ENCODE data around the gene RXFP4. TPM values are rescaled to one million over a fixed set of nuclear protein-coding genes. Genes with fewer than 3 reads are reported as not detected.

The RXFP4 gene
- total RNA-seq, 6 donors from 2014 or later, result not detected

DNA sequence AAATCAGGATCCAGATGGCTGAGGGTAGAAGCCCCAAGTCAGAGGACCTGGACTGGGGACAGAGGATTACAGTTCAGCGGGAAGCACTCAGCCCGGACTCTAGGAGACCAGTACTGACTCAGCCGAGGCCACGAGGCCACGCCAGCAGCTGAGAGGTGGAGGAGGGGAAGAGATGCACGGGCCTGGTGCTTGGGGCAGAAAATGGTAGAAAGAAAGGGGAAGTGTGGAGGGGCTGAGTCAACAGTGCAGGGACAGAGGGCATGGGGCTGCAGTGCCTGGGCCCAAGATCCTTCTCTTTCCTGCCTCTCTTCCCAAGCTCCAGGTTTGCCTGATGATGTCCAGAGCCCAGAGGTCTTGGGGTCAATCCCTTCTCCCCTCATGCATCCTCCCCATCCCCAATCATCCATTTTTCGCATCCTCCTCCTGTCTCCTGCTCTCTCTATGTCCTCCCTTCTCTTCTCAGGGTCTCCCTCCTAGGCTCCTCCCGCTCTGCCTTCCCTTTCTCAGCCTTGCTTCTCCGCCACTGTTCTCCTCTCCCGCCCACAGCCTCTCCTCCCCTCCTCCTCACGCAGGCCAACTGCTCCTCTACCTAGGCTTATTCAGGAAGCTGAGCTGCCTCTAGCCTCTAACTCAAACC is 29.2 kb downstream of the RXFP4 start:
- Histone ChIP-seq H3K27ac (peak overlapping the region; percentile 71 to 99 (median 91)), H3K4me3 (no peak overlapping the region), H3K36me3 (peaks cover 6 to 40% (median 25%) of the 10 kb centered on the region in 4 donors), H3K27me3 (no peaks in the 10 kb centered on the region), H3K4me1 (peaks cover 97 to 100% (median 98%) of the 10 kb centered on the region in 4 donors), H3K9me3 (no peaks in the 10 kb centered on the region)
- ATAC-seq (ENCODE audit: low FRiP score in 2 of 2) (peak; percentile 80 to 90), DNase-seq (peak; percentile 84 to 89)
- TF ChIP-seq POLR2A (IDR thresholded peaks at IDR 0.05) (peak in 1 of 4 donors; percentile 27), EP300 (IDR thresholded peaks at IDR 0.05) (no peak), POLR2AphosphoS5 (IDR thresholded peaks at IDR 0.05) (peak; percentile 42 to 51)
- 19 to 29% methylated on average over 11 of the region's 11 CpGs for WGBS, 2 donors

DNA sequence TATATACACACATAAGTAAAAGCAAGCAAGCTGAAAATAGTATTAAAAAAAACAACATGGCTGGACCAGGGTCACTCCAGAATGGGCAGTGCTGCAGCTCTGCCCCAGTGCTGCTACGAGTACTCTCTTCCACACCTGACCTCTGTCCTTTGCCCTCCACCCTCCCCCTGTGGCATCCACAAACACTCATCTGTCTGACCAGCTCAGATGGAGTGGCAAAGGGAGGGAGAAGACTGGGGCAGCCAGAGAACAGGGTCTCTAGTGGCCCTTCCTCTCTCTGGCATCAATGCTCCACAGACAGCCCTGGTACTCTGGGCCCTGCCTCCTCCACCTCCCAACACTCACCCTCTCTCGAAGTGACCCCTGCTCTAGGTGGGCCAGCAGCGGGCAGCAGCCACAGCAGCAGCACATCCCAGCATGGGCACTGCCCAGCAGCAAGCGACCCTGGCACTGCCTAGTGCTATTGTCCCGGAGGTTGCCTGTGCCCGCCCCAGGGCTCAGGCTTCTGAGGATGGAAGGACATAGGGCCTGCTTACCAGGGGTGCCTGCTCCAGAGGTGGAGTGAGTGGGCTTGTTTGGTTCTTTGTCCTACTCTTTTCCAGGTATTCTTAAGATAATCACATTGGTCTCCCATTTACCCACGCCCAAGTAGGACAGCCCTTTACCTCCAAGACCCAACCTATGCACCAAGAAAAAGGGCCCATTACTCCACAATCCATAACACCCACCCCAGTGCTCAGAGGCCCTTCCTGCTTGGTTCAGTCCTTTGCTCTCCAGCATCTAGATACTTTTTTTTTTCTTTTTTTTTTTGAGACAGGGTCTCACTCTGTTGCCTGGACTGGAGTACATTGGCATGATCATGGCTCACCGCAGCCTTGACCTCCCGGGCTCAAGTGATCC is 30.7 kb downstream of the RXFP4 start:
- Histone ChIP-seq H3K36me3 (peaks cover 0 to 27% (median 11%) of the 10 kb centered on the region in 4 donors), H3K4me3 (no peak overlapping the region), H3K9me3 (no peaks in the 10 kb centered on the region), H3K27me3 (no peaks in the 10 kb centered on the region), H3K27ac (peak overlapping the region; percentile 71 to 99 (median 91)), H3K4me1 (peaks cover 87 to 100% (median 95%) of the 10 kb centered on the region in 4 donors)
- TF ChIP-seq, protein P1, sequence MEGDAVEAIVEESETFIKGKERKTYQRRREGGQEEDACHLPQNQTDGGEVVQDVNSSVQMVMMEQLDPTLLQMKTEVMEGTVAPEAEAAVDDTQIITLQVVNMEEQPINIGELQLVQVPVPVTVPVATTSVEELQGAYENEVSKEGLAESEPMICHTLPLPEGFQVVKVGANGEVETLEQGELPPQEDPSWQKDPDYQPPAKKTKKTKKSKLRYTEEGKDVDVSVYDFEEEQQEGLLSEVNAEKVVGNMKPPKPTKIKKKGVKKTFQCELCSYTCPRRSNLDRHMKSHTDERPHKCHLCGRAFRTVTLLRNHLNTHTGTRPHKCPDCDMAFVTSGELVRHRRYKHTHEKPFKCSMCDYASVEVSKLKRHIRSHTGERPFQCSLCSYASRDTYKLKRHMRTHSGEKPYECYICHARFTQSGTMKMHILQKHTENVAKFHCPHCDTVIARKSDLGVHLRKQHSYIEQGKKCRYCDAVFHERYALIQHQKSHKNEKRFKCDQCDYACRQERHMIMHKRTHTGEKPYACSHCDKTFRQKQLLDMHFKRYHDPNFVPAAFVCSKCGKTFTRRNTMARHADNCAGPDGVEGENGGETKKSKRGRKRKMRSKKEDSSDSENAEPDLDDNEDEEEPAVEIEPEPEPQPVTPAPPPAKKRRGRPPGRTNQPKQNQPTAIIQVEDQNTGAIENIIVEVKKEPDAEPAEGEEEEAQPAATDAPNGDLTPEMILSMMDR (IDR thresholded peaks at IDR 0.05), result no peak
- TF ChIP-seq EP300 (IDR thresholded peaks at IDR 0.05), result no peak
- 64 to 71% methylated on average over 8 to 9 of the region's 9 CpGs for WGBS, 2 donors
- DNase-seq, result peak in 1 of 2 donors; percentile 50
- no peak for ATAC-seq (ENCODE audit: low FRiP score in 2 of 2)

DNA sequence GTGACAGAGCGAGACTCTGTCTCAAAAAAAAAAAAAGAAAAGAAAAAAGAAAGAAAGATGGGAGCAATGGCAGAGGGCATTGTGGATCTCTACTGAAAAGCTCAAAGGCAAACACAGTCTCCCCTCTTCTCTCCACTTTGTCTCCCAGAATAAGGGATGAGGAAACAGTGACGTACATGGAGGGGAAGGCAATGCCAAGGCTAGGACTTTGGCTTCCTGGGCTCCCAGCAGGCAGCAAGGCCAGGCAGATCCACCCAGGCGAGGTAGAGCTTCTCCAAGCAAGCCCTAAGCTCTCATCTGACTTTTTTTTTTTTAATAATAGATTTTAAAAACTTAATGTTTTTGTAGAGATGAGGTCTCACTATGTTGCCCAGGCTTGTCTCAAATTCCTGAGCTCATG is 32.3 kb downstream of the RXFP4 start:
- Histone ChIP-seq H3K27ac (peak overlapping the region; percentile 85 to 100 (median 98)), H3K36me3 (peaks cover 0 to 14% (median 5%) of the 10 kb centered on the region in 4 donors), H3K4me3 (peak overlapping the region in 1 of 4 donors; percentile 66), H3K4me1 (peaks cover 72 to 86% (median 83%) of the 10 kb centered on the region in 4 donors), H3K9me3 (no peaks in the 10 kb centered on the region), H3K27me3 (no peaks in the 10 kb centered on the region)
- ATAC-seq (ENCODE audit: low FRiP score in 2 of 2) (no peak), DNase-seq (no peak)
- WGBS, 2 donors, result 45 to 55% methylated on average over 3 of the region's 3 CpGs
- TF ChIP-seq, protein P1 (IDR thresholded peaks at IDR 0.05), result no peak
- TF ChIP-seq EP300 (IDR thresholded peaks at IDR 0.05) (no peak), POLR2A (IDR thresholded peaks at IDR 0.05) (no peak), POLR2AphosphoS5 (IDR thresholded peaks at IDR 0.05) (no peak)

DNA sequence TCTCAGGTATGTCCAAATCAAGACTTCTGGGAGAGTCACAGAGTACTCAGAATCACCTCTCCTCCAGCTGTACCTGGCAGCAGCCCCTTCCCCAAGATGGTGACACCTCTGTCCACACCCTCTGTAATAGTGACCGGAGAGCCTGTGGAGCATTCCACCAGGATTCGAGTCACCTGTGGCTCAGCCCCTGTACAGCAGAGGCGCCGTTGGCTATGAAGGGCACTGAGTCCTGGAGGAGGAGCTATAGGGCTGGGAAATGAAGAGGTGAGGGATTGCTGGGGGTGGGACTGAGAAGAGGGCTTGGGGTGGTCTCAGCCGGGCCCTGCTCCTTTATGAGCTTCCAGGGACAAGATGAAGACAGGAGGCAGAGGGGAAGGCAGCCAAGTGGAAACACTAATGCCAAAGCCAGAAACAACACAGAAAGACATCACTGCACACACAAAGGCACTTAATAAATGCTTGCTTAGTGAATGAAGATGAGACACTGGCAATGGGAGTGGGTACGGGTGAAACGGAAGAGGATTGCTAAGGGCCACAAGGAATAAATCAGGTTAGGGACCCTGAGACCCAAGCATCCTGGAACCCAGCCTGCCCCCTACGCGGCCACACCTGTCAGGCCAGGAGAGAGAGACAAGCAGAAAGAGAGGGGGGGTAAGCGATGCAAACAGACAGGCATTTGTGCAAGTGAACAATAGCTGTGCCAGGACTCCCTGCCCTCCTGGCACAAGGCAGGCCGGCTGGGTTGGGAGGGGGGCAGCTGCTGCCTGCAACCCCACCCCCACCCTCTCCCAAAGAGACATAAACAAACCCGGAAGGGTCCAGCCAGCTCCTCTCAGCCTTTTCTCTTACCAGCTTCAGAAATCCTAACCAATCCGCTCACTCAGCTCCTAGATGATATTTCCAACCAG is 33.0 kb downstream of the RXFP4 start:
- ATAC-seq (ENCODE audit: low FRiP score in 2 of 2) (no peak), DNase-seq (peak in 1 of 2 donors; percentile 32)
- H3K36me3 ChIP-seq, result peaks cover 0 to 6% (median 0%) of the 10 kb centered on the region in 4 donors
- H3K27ac ChIP-seq, result peak overlapping the region; percentile 85 to 100 (median 98)
- no peaks in the 10 kb centered on the region for H3K27me3 ChIP-seq
- peak overlapping the region in 3 of 4 donors; percentile 66 to 97 (median 66) for H3K4me3 ChIP-seq
- peaks cover 68 to 86% (median 83%) of the 10 kb centered on the region in 4 donors for H3K4me1 ChIP-seq
- TF ChIP-seq, protein P1 (IDR thresholded peaks at IDR 0.05), result no peak
- TF ChIP-seq POLR2A (IDR thresholded peaks at IDR 0.05), result no peak
- no peak for TF ChIP-seq POLR2AphosphoS5 (IDR thresholded peaks at IDR 0.05)
- no peak for TF ChIP-seq EP300 (IDR thresholded peaks at IDR 0.05)
- WGBS, 2 donors, result 19 to 30% methylated on average over 12 to 13 of the region's 13 CpGs
- no peaks in the 10 kb centered on the region for H3K9me3 ChIP-seq

All from upper lobe of left lung (tissue), 6 donors.